ENCODE results near the gene SULT4A1.

SULT4A1 gene

DNA sequence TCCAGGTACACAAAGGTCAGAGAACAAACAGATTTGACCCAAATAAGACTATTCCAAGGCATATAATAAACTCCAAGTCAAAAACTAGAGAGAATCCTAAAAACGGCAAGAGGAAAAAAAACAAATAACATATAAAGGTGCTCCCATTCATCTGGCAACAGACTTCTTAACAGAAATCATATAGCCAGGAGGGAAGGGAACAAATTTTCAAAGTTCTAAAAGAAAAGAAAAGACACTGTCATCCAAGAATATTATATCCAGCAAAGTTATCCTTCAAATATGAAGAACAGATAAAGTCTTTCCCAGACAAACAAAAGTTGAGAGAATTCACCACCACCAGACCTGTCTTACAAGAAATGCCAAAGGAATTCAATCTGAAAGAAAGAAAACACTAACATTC lies 61.3 kb downstream of the SULT4A1 start:
- no peak for TF ChIP-seq SIN3A (IDR thresholded peaks at IDR 0.05; ENCODE audit: borderline replicate concordance, insufficient read depth, low read length)
- TF ChIP-seq POLR2AphosphoS5 (IDR thresholded peaks at IDR 0.05; ENCODE audit: low read depth, low read length) = no peak
- TF ChIP-seq, protein P1, sequence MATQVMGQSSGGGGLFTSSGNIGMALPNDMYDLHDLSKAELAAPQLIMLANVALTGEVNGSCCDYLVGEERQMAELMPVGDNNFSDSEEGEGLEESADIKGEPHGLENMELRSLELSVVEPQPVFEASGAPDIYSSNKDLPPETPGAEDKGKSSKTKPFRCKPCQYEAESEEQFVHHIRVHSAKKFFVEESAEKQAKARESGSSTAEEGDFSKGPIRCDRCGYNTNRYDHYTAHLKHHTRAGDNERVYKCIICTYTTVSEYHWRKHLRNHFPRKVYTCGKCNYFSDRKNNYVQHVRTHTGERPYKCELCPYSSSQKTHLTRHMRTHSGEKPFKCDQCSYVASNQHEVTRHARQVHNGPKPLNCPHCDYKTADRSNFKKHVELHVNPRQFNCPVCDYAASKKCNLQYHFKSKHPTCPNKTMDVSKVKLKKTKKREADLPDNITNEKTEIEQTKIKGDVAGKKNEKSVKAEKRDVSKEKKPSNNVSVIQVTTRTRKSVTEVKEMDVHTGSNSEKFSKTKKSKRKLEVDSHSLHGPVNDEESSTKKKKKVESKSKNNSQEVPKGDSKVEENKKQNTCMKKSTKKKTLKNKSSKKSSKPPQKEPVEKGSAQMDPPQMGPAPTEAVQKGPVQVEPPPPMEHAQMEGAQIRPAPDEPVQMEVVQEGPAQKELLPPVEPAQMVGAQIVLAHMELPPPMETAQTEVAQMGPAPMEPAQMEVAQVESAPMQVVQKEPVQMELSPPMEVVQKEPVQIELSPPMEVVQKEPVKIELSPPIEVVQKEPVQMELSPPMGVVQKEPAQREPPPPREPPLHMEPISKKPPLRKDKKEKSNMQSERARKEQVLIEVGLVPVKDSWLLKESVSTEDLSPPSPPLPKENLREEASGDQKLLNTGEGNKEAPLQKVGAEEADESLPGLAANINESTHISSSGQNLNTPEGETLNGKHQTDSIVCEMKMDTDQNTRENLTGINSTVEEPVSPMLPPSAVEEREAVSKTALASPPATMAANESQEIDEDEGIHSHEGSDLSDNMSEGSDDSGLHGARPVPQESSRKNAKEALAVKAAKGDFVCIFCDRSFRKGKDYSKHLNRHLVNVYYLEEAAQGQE (IDR thresholded peaks at IDR 0.05; ENCODE audit: insufficient read depth in 1 of 2, low read depth in 2 of 2, low read length in 2 of 2) = no peak
- no peak for TF ChIP-seq FOXP2 (optimal IDR thresholded peaks at IDR 0.05; ENCODE audit: borderline replicate concordance, extremely low read depth, extremely low read length, insufficient read depth)
- TF ChIP-seq TAF1 (IDR thresholded peaks at IDR 0.05; ENCODE audit: borderline replicate concordance, insufficient read depth, low read length) = no peak

DNA sequence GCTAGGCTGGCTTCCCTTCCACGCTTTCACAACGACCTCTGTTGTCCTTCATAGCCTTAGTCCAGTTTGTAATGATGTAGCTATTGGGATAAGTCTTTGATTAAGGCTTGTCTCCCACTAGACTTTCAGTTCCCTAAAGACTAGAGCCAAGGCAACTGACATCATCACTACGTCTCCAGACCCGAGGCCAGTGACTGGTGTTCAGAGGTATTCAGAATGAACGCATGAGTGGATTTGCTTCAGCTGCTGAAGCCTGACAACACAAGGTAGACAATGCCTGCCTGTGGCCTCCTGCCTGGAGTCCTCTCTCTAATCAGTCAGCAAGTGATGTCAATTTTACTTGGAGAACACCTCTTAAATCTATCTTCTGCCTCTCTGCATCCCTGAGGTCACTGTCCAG lies 63.8 kb downstream of the SULT4A1 start:
- TF ChIP-seq FOXP2 (optimal IDR thresholded peaks at IDR 0.05; ENCODE audit: borderline replicate concordance, extremely low read depth, extremely low read length, insufficient read depth) (no peak), TAF1 (IDR thresholded peaks at IDR 0.05; ENCODE audit: borderline replicate concordance, insufficient read depth, low read length) (no peak)
- TF ChIP-seq, protein P1 (IDR thresholded peaks at IDR 0.05; ENCODE audit: insufficient read depth in 1 of 2, low read depth in 2 of 2, low read length in 2 of 2) = no peak

DNA sequence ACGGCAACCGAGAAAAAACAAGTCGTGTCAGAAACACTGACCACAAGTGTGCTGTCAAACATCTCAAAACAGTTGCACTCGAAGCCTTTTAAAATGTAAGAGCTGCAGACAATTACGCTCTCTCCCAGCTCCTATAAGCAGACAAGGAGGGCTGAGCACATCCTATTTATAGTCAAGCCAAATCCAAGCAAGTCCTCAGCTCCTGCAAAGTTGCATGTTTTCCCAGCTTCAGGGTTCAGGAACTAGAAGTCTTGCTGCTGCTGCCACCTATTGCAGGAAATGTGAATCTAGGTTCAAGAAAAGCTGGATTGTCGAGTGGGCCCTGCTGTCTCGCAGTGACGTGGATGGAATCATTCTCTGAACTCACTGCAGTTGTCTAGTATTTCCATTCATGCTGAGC lies 65.7 kb downstream of the SULT4A1 start:
- no peak for TF ChIP-seq POLR2AphosphoS5 (IDR thresholded peaks at IDR 0.05; ENCODE audit: low read depth, low read length)
- TF ChIP-seq, protein P1 (IDR thresholded peaks at IDR 0.05; ENCODE audit: insufficient read depth in 1 of 2, low read depth in 2 of 2, low read length in 2 of 2) = no peak
- TF ChIP-seq TAF1 (IDR thresholded peaks at IDR 0.05; ENCODE audit: borderline replicate concordance, insufficient read depth, low read length) = no peak
- no peak for TF ChIP-seq SIN3A (IDR thresholded peaks at IDR 0.05; ENCODE audit: borderline replicate concordance, insufficient read depth, low read length)
- TF ChIP-seq FOXP2 (optimal IDR thresholded peaks at IDR 0.05; ENCODE audit: borderline replicate concordance, extremely low read depth, extremely low read length, insufficient read depth) = no peak

DNA sequence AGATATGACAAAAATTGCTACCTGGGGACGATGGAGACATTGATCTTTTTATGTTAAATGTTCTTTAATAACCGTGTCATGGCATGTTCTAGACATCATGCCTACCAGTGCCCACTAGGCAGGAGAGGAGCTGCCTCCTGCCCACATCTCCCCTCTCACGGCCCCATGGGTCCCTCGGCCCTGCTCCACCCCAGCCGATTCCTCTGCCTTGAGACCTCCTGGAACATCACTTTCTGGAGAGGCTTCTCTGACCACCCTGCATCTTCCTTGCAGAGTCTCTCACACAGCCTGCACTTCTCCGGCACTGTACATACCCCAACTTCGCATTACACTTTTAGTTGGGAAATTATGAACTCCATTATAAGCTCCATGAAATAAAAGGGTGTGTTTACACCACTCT lies 67.0 kb downstream of the SULT4A1 start:
- TF ChIP-seq FOXP2 (optimal IDR thresholded peaks at IDR 0.05; ENCODE audit: borderline replicate concordance, extremely low read depth, extremely low read length, insufficient read depth) (no peak), SIN3A (IDR thresholded peaks at IDR 0.05; ENCODE audit: borderline replicate concordance, insufficient read depth, low read length) (no peak), POLR2AphosphoS5 (IDR thresholded peaks at IDR 0.05; ENCODE audit: low read depth, low read length) (no peak), TAF1 (IDR thresholded peaks at IDR 0.05; ENCODE audit: borderline replicate concordance, insufficient read depth, low read length) (no peak)
- TF ChIP-seq, protein P1 (IDR thresholded peaks at IDR 0.05; ENCODE audit: insufficient read depth in 1 of 2, low read depth in 2 of 2, low read length in 2 of 2) = no peak

DNA sequence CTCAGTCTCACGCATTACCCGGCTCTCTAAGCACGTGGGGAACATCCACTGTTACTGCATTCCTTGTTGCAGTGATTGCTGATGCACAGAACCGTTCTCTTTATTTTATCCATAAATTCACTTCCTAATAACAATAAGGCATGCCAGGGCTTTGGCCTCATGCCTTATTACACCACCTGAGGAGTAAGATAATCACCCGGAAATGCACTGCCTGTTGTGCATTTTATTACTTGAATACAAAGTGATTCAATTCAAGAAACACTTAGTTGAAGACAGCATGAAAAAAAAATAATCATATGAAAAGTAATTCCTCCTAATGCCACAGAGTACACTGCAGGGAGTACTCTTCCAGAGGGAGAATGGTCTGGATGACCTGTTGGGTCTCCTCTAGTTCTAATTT lies 69.4 kb downstream of the SULT4A1 start:
- TF ChIP-seq FOXP2 (optimal IDR thresholded peaks at IDR 0.05; ENCODE audit: borderline replicate concordance, extremely low read depth, extremely low read length, insufficient read depth) = no peak
- no peak for TF ChIP-seq TAF1 (IDR thresholded peaks at IDR 0.05; ENCODE audit: borderline replicate concordance, insufficient read depth, low read length)
- TF ChIP-seq SIN3A (IDR thresholded peaks at IDR 0.05; ENCODE audit: borderline replicate concordance, insufficient read depth, low read length) = no peak
- TF ChIP-seq POLR2AphosphoS5 (IDR thresholded peaks at IDR 0.05; ENCODE audit: low read depth, low read length) = no peak

All from PFSK-1 (cell line).